Breast epithelium (tissue), 4 donors: ENCODE data around the gene MROH2A. TPM values are rescaled to one million over a fixed set of nuclear protein-coding genes. Genes with fewer than 3 reads are reported as not detected.

ENCODE experiments used
- DNase-seq, 2 donors: peaks; one replicate each; pipeline ENCODE4 v3.0.0-alpha.2; 2019; ENCODE audit warnings: low spot score in 2 of 2
- H3K27ac ChIP-seq, 2 donors: fragments of 200-600 bp; sonication (generic) in 1 of 2; one replicate each; pipeline ENCODE4 v1.5.1; 2016 to 2019; ENCODE audit warnings: mild to moderate bottlenecking in 1 of 2
- H3K27me3 ChIP-seq, 2 donors: fragments of 200-600 bp; sonication (generic) in 1 of 2; one replicate each; pipeline versions ENCODE4 v1.5.1 to v1.6.0; 2017 to 2019; ENCODE audit warnings: control low read depth in 1 of 2, mild to moderate bottlenecking in 1 of 2
- H3K36me3 ChIP-seq: fragments of 200-600 bp; one replicate; pipeline ENCODE4 v1.5.1; 2019
- H3K4me1 ChIP-seq, 2 donors: fragments of 200-600 bp; sonication (generic); one replicate each; pipeline ENCODE4 v1.5.1; 2016 to 2019; ENCODE audit warnings: control low read depth in 1 of 2
- H3K4me3 ChIP-seq, 3 donors: fragments of 200-600 bp; sonication (generic); 1 replicate in 2 of 3; 2 replicates in 1 of 3; pipeline ENCODE4 v1.5.1; 2016 to 2019; ENCODE audit warnings: mild to moderate bottlenecking in 3 of 3, moderate library complexity in 2 of 3
- H3K9me3 ChIP-seq, 2 donors: fragments of 200-600 bp; sonication (generic) in 1 of 2; one replicate each; pipeline ENCODE4 v1.5.1; 2016 to 2019; ENCODE audit warnings: control low read depth in 1 of 2
- CTCF ChIP-seq, 3 donors: fragments of 450-650 bp; IDR thresholded peaks; one replicate each; pipeline ENCODE4 v1.5.1; 2016 to 2017; ENCODE audit warnings: antibody characterized with exemption in 3 of 3, mild to moderate bottlenecking in 3 of 3, moderate library complexity in 3 of 3
- POLR2A ChIP-seq: fragments of 450-650 bp; IDR thresholded peaks from one replicate; pipeline ENCODE4 v1.6.1; 2016; ENCODE audit warnings: antibody characterized with exemption, mild to moderate bottlenecking, moderate library complexity
- POLR2AphosphoS5 ChIP-seq, 3 donors: sonication (generic); formaldehyde crosslinking; IDR thresholded peaks; one replicate each; pipeline ENCODE4 v1.6.1; 2017; ENCODE audit warnings: antibody characterized with exemption in 3 of 3
- intact Hi-C: fragments of 100-400 bp; cut with DNase I; formaldehyde crosslinking; loops from one replicate; pipeline ENCODE4 v1.15.1; 2023; ENCODE audit warnings: low total_unique reads
- total RNA-seq, 3 donors: library from RNA; depleted of rRNA; stranded (reverse); fragments of >200 nt; gene quantifications; one replicate each; pipeline ENCODE4 v1.1.0, GENCODE V29; 2016

MROH2A gene
- total RNA-seq, 3 donors from 2014 or later: not detected

GRCh38 chr2:233836359-233836758 lies 58.2 kb downstream of the MROH2A start:
- Histone ChIP-seq H3K4me3 (no peak overlapping the region), H3K36me3 (no peaks in the 10 kb centered on the region), H3K27ac (no peak overlapping the region), H3K9me3 (no peaks in the 10 kb centered on the region), H3K27me3 (no peaks in the 10 kb centered on the region), H3K4me1 (no peaks in the 10 kb centered on the region)
- TF ChIP-seq CTCF (IDR thresholded peaks at IDR 0.05) (no peak), POLR2A (no peak), POLR2AphosphoS5 (IDR thresholded peaks at IDR 0.05) (no peak)
- DNase-seq: no peak
- intact Hi-C loops: no loop called here

- intact Hi-C loops: no loop called here
- H3K9me3 ChIP-seq: no peaks in the 10 kb centered on the region
- H3K36me3 ChIP-seq: no peaks in the 10 kb centered on the region
- H3K4me3 ChIP-seq: no peak overlapping the region
- H3K27ac ChIP-seq: no peak overlapping the region
- no peaks in the 10 kb centered on the region for H3K4me1 ChIP-seq
- DNase-seq: no peak
- no peaks in the 10 kb centered on the region for H3K27me3 ChIP-seq
- TF ChIP-seq POLR2AphosphoS5 (IDR thresholded peaks at IDR 0.05): no peak
- TF ChIP-seq CTCF (IDR thresholded peaks at IDR 0.05): no peak
- TF ChIP-seq POLR2A: no peak
These were observed 59.6 kb downstream of the MROH2A start for GRCh38 chr2:233837694-233838229.

GRCh38 chr2:233838251-233838650 lies 60.1 kb downstream of the MROH2A start:
- intact Hi-C loops: no loop called here
- H3K4me1 ChIP-seq: no peaks in the 10 kb centered on the region
- TF ChIP-seq CTCF (IDR thresholded peaks at IDR 0.05): no peak
- no peak for TF ChIP-seq POLR2AphosphoS5 (IDR thresholded peaks at IDR 0.05)
- TF ChIP-seq POLR2A: no peak
- no peak overlapping the region for H3K4me3 ChIP-seq
- H3K27ac ChIP-seq: no peak overlapping the region
- DNase-seq: no peak
- no peaks in the 10 kb centered on the region for H3K27me3 ChIP-seq
- H3K9me3 ChIP-seq: no peaks in the 10 kb centered on the region
- H3K36me3 ChIP-seq: no peaks in the 10 kb centered on the region

- Histone ChIP-seq H3K4me1 (no peaks in the 10 kb centered on the region), H3K27me3 (no peaks in the 10 kb centered on the region), H3K4me3 (no peak overlapping the region), H3K27ac (no peak overlapping the region), H3K9me3 (no peaks in the 10 kb centered on the region), H3K36me3 (no peaks in the 10 kb centered on the region)
- DNase-seq: no peak
- TF ChIP-seq CTCF (IDR thresholded peaks at IDR 0.05) (no peak), POLR2AphosphoS5 (IDR thresholded peaks at IDR 0.05) (no peak), POLR2A (no peak)
- intact Hi-C loops: no loop called here
These were observed 60.8 kb downstream of the MROH2A start for GRCh38 chr2:233838726-233839446.

- Histone ChIP-seq H3K27me3 (no peaks in the 10 kb centered on the region), H3K36me3 (no peaks in the 10 kb centered on the region), H3K27ac (no peak overlapping the region), H3K4me1 (no peaks in the 10 kb centered on the region), H3K9me3 (no peaks in the 10 kb centered on the region), H3K4me3 (no peak overlapping the region)
- no peak for DNase-seq
- intact Hi-C loops: no loop called here
- TF ChIP-seq CTCF (IDR thresholded peaks at IDR 0.05) (no peak), POLR2AphosphoS5 (IDR thresholded peaks at IDR 0.05) (no peak), POLR2A (no peak)
These were observed 61.3 kb downstream of the MROH2A start for GRCh38 chr2:233839447-233839820.
